C4-2B (cell line): ENCODE measurements around the gene CORIN.

Experiments used
- H3K27ac ChIP-seq: fragments of 450-650 bp; 2 replicates; pipeline ENCODE4 v1.5.1; 2017
- CTCF ChIP-seq: fragments of 450-650 bp; conservative IDR thresholded peaks from 2 replicates; pipeline ENCODE4 v1.5.1; 2017; ENCODE audit warnings: mild to moderate bottlenecking
- ZFX ChIP-seq: fragments of 450-650 bp; IDR thresholded peaks from 2 replicates; pipeline ENCODE4 v1.6.1; 2017

Gene CORIN

GRCh38 chr4:47835494-47835893, 2.4 kb downstream of the CORIN start:
- TF ChIP-seq CTCF: no peak
- no peak for TF ChIP-seq ZFX
- no peak overlapping the region for H3K27ac ChIP-seq

GRCh38 chr4:47831026-47831679, 6.7 kb downstream of the CORIN start:
- no peak overlapping the region for H3K27ac ChIP-seq
- TF ChIP-seq ZFX: no peak
- no peak for TF ChIP-seq CTCF

DNA sequence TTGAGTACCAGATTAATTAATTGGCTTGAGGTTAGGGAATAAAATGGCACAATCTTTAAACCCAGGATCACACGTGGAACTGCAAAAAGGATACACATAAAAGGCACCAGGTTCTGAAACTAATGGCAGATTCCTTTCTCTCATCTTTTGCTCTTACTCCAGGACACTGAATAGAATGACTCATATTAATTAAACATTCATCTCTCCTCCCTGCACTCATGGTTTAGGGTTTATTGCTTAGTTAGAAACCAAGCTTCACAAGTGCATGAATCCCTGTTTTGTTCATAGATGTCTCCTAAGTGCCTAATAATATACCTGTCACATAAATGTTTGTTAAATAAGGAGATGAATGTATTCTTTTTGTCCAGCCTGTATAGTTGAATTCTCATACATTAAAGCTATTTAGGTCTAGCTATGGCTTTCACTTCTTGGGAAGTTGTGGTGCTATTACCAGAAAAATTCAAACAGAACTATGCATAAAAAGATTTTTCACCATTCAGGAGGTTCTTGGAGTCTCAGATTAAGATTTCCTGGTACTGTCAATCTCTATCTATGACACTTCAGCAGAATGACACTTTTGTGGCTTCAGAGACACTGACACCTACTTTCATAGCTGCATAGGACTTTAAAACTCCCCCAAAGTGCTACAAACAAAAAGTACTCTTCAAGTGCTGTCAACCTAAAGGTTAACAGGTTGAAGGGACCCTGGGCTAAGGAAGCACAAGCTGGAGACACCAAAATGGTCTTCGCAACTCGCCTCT, 7.4 kb downstream of the CORIN start:
- H3K27ac ChIP-seq: no peak overlapping the region
- TF ChIP-seq ZFX: no peak
- no peak for TF ChIP-seq CTCF

GRCh38 chr4:47829438-47829837, 8.4 kb downstream of the CORIN start:
- no peak overlapping the region for H3K27ac ChIP-seq

DNA sequence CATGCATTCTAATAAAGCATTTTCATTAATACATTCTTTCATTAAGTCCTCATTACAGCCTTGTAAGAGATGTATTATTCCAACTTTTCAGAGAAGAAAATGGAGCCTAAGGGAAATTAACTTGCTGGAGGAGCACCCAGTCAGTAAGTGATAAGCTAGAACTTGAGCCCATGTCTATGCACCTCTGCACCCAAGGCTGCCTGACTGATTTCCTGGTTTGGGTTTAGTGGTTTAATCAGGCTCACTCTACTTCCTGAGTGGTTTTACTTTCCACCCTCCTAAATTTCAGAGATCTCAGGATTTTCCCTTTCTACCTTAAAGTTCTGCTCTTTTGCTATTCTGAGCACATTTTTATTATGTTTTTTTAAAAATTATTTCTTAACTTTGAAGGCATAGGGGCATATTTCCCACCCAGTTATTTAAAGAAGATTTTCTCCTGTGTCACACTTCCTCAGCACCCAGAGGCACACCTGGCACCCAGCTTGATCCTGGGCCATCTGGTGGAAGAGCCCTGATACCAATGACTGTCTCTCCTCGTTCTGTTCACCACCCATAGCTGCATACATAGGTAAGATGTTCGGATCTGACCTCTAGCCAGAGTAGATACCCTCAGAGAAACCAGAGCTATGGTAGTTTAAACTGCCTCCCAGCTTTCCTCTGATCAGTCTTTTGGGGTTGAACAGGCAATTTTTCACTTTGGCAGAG, 10.4 kb downstream of the CORIN start:
- no peak for TF ChIP-seq ZFX
- no peak for TF ChIP-seq CTCF
- no peak overlapping the region for H3K27ac ChIP-seq

More at GRCh38 chr4:47829438-47829837, 8.4 kb downstream of the CORIN start:
- no peak for TF ChIP-seq CTCF
- TF ChIP-seq ZFX: no peak

GRCh38 chr4:47824840-47825239, 13.0 kb downstream of the CORIN start:
- TF ChIP-seq ZFX: no peak
- no peak for TF ChIP-seq CTCF
- no peak overlapping the region for H3K27ac ChIP-seq

GRCh38 chr4:47819178-47819577, 18.7 kb downstream of the CORIN start:
- TF ChIP-seq ZFX (no peak), CTCF (no peak)
- H3K27ac ChIP-seq: no peak overlapping the region
